Activated CD8-positive, alpha-beta memory T cell treated with anti-CD3 and anti-CD28 coated beads for 48 hours (primary cell): ENCODE data around the gene CCDC92.

Experiments
- DNase-seq, 3 experiments: peaks; one replicate each; pipeline ENCODE4 v3.0.0-alpha.2; 2020; ENCODE audit warnings: low read depth in 2 of 3, low spot score in 2 of 3

CCDC92 gene

GRCh38 chr12:123891516-123892179 is 81.0 kb downstream of the CCDC92 start:
- DNase-seq, result no peak

GRCh38 chr12:123891011-123891410 is 81.6 kb downstream of the CCDC92 start:
- no peak for DNase-seq

- no peak for DNase-seq
These were observed 82.1 kb downstream of the CCDC92 start for GRCh38 chr12:123890536-123890902.

- no peak for DNase-seq
These were observed 82.6 kb downstream of the CCDC92 start for GRCh38 chr12:123889848-123890535.

GRCh38 chr12:123888989-123889388 is 83.6 kb downstream of the CCDC92 start:
- no peak for DNase-seq

- DNase-seq, result no peak
These were observed 85.6 kb downstream of the CCDC92 start for GRCh38 chr12:123886931-123887582.

- DNase-seq, result no peak
These were observed 86.4 kb downstream of the CCDC92 start for GRCh38 chr12:123886258-123886657.
